Measurements from ENCODE around the gene NRARP. TPM values are rescaled to one million over a fixed set of nuclear protein-coding genes. Genes with fewer than 3 reads are reported as not detected.

NRARP gene
- total and polyA plus RNA-seq, 2 donors (not counting 1 experiment from before 2014, with no cell fraction given), result 5.7 to 11.5 TPM

GRCh38 chr9:137278061-137278701 lies 23.9 kb downstream of the NRARP start:
- CTCF ChIA-PET, result interaction anchor here (1.0 to 1.9 kb wide), 2 partner anchors 9 to 24 kb away, joined by 3 to 7 read pairs; no protein-coding TSS in a partner anchor
- Histone ChIP-seq H3K36me3 (replicated peaks in 1 of 2; ENCODE audit: control extremely low read depth in 1 of 2, control insufficient read depth in 1 of 2, extremely low read depth in 1 of 2, insufficient read depth in 2 of 2, low read length in 1 of 2) (peaks cover 0 to 9% of the 10 kb centered on the region in 2 experiments), H3K4me2 (replicated peaks; ENCODE audit: low read depth, low read length, poor library complexity, severe bottlenecking) (peak overlapping the region; percentile 100), H3K4me1 (ENCODE audit: control insufficient read depth in 2 of 2, insufficient read depth in 2 of 2, low read length in 2 of 2) (peaks cover 36 to 64% of the 10 kb centered on the region in 2 donors), H2AFZ (ENCODE audit: insufficient read depth, low read depth, low read length, poor library complexity, severe bottlenecking) (peak overlapping the region; percentile 65), H3K9ac (ENCODE audit: low read length) (peak overlapping the region; percentile 83), H3K4me3 (ENCODE audit: control extremely low read depth in 1 of 5, extremely low read depth in 1 of 5, insufficient read depth in 1 of 5, low read depth in 2 of 5, low read length in 4 of 5) (peak overlapping the region; percentile 11 to 88 (median 82)), H3K27ac (ENCODE audit: low read length in 2 of 2) (peak overlapping the region; percentile 76 to 79), H3K79me2 (ENCODE audit: control insufficient read depth, insufficient read depth, low read length) (peaks cover 28% of the 10 kb centered on the region), H3K27me3 (replicated peaks in 1 of 4; ENCODE audit: control extremely low read depth in 1 of 4, control insufficient read depth in 3 of 4, insufficient read depth in 4 of 4, low read length in 3 of 4) (no peaks in the 10 kb centered on the region), H3K9me3 (ENCODE audit: control extremely low read depth in 1 of 3, control insufficient read depth in 2 of 3, insufficient read depth in 1 of 3, low read length in 2 of 3) (no peaks in the 10 kb centered on the region), H4K20me1 (ENCODE audit: control insufficient read depth, insufficient read depth, low read length, poor library complexity, severe bottlenecking) (peaks cover 25% of the 10 kb centered on the region)
- TF ChIP-seq, protein P1, sequence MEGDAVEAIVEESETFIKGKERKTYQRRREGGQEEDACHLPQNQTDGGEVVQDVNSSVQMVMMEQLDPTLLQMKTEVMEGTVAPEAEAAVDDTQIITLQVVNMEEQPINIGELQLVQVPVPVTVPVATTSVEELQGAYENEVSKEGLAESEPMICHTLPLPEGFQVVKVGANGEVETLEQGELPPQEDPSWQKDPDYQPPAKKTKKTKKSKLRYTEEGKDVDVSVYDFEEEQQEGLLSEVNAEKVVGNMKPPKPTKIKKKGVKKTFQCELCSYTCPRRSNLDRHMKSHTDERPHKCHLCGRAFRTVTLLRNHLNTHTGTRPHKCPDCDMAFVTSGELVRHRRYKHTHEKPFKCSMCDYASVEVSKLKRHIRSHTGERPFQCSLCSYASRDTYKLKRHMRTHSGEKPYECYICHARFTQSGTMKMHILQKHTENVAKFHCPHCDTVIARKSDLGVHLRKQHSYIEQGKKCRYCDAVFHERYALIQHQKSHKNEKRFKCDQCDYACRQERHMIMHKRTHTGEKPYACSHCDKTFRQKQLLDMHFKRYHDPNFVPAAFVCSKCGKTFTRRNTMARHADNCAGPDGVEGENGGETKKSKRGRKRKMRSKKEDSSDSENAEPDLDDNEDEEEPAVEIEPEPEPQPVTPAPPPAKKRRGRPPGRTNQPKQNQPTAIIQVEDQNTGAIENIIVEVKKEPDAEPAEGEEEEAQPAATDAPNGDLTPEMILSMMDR (IDR thresholded peaks at IDR 0.05), result no peak
- no peak for TF ChIP-seq EZH2 (IDR thresholded peaks at IDR 0.05; ENCODE audit: borderline replicate concordance, insufficient read depth, low read depth, low read length, poor library complexity, severe bottlenecking)
- peak; percentile 8 for ATAC-seq (ENCODE audit: low read depth)
- peak overlapping the region; percentile 90 for H3K4me3 Mint-ChIP-seq
- H3K27ac Mint-ChIP-seq, result peak overlapping the region; percentile 93
- intact Hi-C loops (cut with micrococcal nuclease), result no loop called here
- H3K27me3 Mint-ChIP-seq, result no peaks in the 10 kb centered on the region
- peaks cover 49% of the 10 kb centered on the region for H3K4me1 Mint-ChIP-seq
- DNase-seq, result peak; percentile 58
- H3K9me3 Mint-ChIP-seq (ENCODE audit: insufficient read depth), result no peaks in the 10 kb centered on the region
- WGBS (ENCODE audit: insufficient coverage), result 17% methylated on average over 50 of the region's 54 CpGs
- POLR2A ChIA-PET, result interaction anchor here (0.8 to 1.5 kb wide), 5 partner anchors 10 to 89 kb away, joined by 3 to 4 read pairs (median 3); partner anchors contain the start of genes ANAPC2, SSNA1 and TUBB4B
